OCI-LY1 (cell line): Measurements from ENCODE around the gene PIGN.

ENCODE experiments used
- H2AFZ ChIP-seq: fragments of 200-600 bp; sonication (generic), shearing (Covaris generic); 2 replicates; pipeline ENCODE4 v1.6.0; 2014; ENCODE audit warnings: antibody characterized with exemption, mild to moderate bottlenecking, low read length
- H3F3A ChIP-seq: fragments of 200-600 bp; sonication (generic), shearing (Covaris generic); 2 replicates; pipeline ENCODE4 v1.6.0; 2014; ENCODE audit warnings: mild to moderate bottlenecking, antibody characterized with exemption, low read length, moderate library complexity; ENCODE audit not compliant: insufficient read depth
- H3K27ac ChIP-seq: fragments of 200-600 bp; sonication (generic); 2 replicates; pipeline ENCODE4 v1.5.1; 2014; ENCODE audit warnings: low read length, mixed run types, mild to moderate bottlenecking, low read depth; ENCODE audit not compliant: poor library complexity, severe bottlenecking
- H3K27me3 ChIP-seq: fragments of 200-600 bp; sonication (generic); 2 replicates; pipeline ENCODE4 v1.6.0; 2014; ENCODE audit warnings: antibody characterized with exemption, mild to moderate bottlenecking, low read length, moderate library complexity; ENCODE audit not compliant: insufficient read depth
- H3K36me3 ChIP-seq: fragments of 200-600 bp; sonication (generic); 2 replicates; pipeline ENCODE4 v1.6.1; 2014; ENCODE audit warnings: mild to moderate bottlenecking, antibody characterized with exemption, low read length, moderate library complexity, mixed read lengths; ENCODE audit not compliant: insufficient read depth
- H3K4me1 ChIP-seq: fragments of 200-600 bp; sonication (generic); 2 replicates; pipeline ENCODE4 v1.5.1; 2014; ENCODE audit warnings: mild to moderate bottlenecking, low read length, moderate library complexity; ENCODE audit not compliant: insufficient read depth, severe bottlenecking
- H3K4me2 ChIP-seq: fragments of 200-600 bp; sonication (generic), shearing (Covaris generic); 2 replicates; pipeline ENCODE4 v1.6.1; 2014; ENCODE audit warnings: low read length
- H3K4me3 ChIP-seq: fragments of 200-600 bp; sonication (generic); 2 replicates; pipeline ENCODE4 v1.5.1; 2014; ENCODE audit warnings: low read length, low read depth, mild to moderate bottlenecking, mixed read lengths; ENCODE audit not compliant: poor library complexity, severe bottlenecking
- H3K79me2 ChIP-seq: fragments of 200-600 bp; shearing (Covaris generic); 2 replicates; pipeline ENCODE4 v1.6.1; 2016; ENCODE audit warnings: mixed run types, low read length, mixed read lengths; ENCODE audit not compliant: insufficient read depth
- H3K9ac ChIP-seq: fragments of 200-600 bp; sonication (generic), shearing (Covaris generic); 2 replicates; pipeline ENCODE4 v1.6.1; 2014; ENCODE audit warnings: mild to moderate bottlenecking, low read length, mixed read lengths
- H3K9me2 ChIP-seq: fragments of 200-600 bp; sonication (generic), shearing (Covaris generic); 2 replicates; pipeline ENCODE4 v1.6.1; 2014; ENCODE audit warnings: low read depth, mild to moderate bottlenecking, low read length, mixed read lengths
- H3K9me3 ChIP-seq: fragments of 200-600 bp; shearing (Covaris generic); 2 replicates; pipeline ENCODE4 v1.6.1; 2014; ENCODE audit warnings: low read length, mixed read lengths
- H4K20me1 ChIP-seq: fragments of 200-600 bp; sonication (generic), shearing (Covaris generic); 2 replicates; pipeline ENCODE4 v1.6.0; 2016; ENCODE audit warnings: mild to moderate bottlenecking, low read length; ENCODE audit not compliant: insufficient read depth
- EZH2 ChIP-seq: fragments of 200-600 bp; sonication (generic), shearing (Covaris generic); IDR thresholded peaks from 2 replicates; pipeline ENCODE4 v1.8.0; 2017; ENCODE audit warnings: borderline replicate concordance, mixed run types, mild to moderate bottlenecking, antibody characterized with exemption, low read length, moderate library complexity, mixed read lengths
- TF ChIP-seq, protein P1 (sequence below): fragments of 200-600 bp; sonication (generic), shearing (Covaris generic); IDR thresholded peaks from 2 replicates; pipeline ENCODE4 v1.5.1; 2017; ENCODE audit warnings: mild to moderate bottlenecking, antibody characterized with exemption, low read length, moderate library complexity, mixed read lengths

PIGN gene

GRCh38 chr18:62151068-62151771 lies 35.6 kb downstream of the PIGN start:
- TF ChIP-seq, protein P1, sequence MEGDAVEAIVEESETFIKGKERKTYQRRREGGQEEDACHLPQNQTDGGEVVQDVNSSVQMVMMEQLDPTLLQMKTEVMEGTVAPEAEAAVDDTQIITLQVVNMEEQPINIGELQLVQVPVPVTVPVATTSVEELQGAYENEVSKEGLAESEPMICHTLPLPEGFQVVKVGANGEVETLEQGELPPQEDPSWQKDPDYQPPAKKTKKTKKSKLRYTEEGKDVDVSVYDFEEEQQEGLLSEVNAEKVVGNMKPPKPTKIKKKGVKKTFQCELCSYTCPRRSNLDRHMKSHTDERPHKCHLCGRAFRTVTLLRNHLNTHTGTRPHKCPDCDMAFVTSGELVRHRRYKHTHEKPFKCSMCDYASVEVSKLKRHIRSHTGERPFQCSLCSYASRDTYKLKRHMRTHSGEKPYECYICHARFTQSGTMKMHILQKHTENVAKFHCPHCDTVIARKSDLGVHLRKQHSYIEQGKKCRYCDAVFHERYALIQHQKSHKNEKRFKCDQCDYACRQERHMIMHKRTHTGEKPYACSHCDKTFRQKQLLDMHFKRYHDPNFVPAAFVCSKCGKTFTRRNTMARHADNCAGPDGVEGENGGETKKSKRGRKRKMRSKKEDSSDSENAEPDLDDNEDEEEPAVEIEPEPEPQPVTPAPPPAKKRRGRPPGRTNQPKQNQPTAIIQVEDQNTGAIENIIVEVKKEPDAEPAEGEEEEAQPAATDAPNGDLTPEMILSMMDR: no peak
- TF ChIP-seq EZH2: no peak
- Histone ChIP-seq H3K36me3 (peaks cover 7% of the 10 kb centered on the region), H4K20me1 (no peaks in the 10 kb centered on the region), H3K27me3 (no peaks in the 10 kb centered on the region), H3K9me3 (no peaks in the 10 kb centered on the region), H3K4me1 (no peaks in the 10 kb centered on the region), H3K4me2 (no peak overlapping the region), H3K27ac (no peak overlapping the region), H2AFZ (no peak overlapping the region), H3K4me3 (no peak overlapping the region), H3K79me2 (no peaks in the 10 kb centered on the region), H3K9me2 (no peaks in the 10 kb centered on the region), H3F3A (no peaks in the 10 kb centered on the region), H3K9ac (no peak overlapping the region)

- no peak overlapping the region for H2AFZ ChIP-seq
Observed at GRCh38 chr18:62144338-62144737, 42.5 kb downstream of the PIGN start.

DNA sequence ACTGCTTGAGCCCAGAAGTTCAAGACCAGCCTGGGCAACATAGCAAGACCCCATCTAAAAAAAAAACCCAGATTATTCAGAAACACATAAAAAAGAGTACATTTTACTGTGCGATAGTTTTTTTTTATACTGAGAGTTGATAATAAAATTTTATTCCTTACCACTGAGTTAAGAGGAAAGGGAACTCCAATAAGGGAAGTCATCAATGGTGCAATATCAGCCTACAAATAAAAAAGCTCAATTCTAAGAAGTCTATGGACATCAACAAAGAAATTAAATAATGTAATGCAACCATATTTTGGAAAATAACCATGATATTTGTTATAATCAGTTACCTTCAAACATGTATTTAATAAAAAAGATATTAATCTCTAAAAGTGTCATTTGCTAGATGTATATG lies 46.6 kb downstream of the PIGN start:
- Histone ChIP-seq H3K27me3 (no peaks in the 10 kb centered on the region), H3K27ac (no peak overlapping the region), H3K9me2 (no peaks in the 10 kb centered on the region), H3K9ac (no peak overlapping the region), H3K4me3 (no peak overlapping the region), H3F3A (no peaks in the 10 kb centered on the region), H3K9me3 (no peaks in the 10 kb centered on the region), H2AFZ (no peak overlapping the region), H3K4me2 (no peak overlapping the region), H3K36me3 (peaks cover 32% of the 10 kb centered on the region), H4K20me1 (no peaks in the 10 kb centered on the region), H3K79me2 (no peaks in the 10 kb centered on the region), H3K4me1 (no peaks in the 10 kb centered on the region)
- TF ChIP-seq, protein P1: no peak
- no peak for TF ChIP-seq EZH2

More at GRCh38 chr18:62144338-62144737, 42.5 kb downstream of the PIGN start:
- H3K9ac ChIP-seq: no peak overlapping the region
- no peaks in the 10 kb centered on the region for H3K4me1 ChIP-seq
- no peak overlapping the region for H3K4me3 ChIP-seq
- TF ChIP-seq EZH2: no peak
- TF ChIP-seq, protein P1: no peak
- H4K20me1 ChIP-seq: no peaks in the 10 kb centered on the region
- no peaks in the 10 kb centered on the region for H3K9me3 ChIP-seq
- no peaks in the 10 kb centered on the region for H3F3A ChIP-seq
- H3K27ac ChIP-seq: no peak overlapping the region
- no peak overlapping the region for H3K4me2 ChIP-seq
- H3K79me2 ChIP-seq: no peaks in the 10 kb centered on the region
- H3K36me3 ChIP-seq: peaks cover 31% of the 10 kb centered on the region
- no peaks in the 10 kb centered on the region for H3K27me3 ChIP-seq
- H3K9me2 ChIP-seq: no peaks in the 10 kb centered on the region
